ENCODE results near the gene ARL13B. TPM values are rescaled to one million over a fixed set of nuclear protein-coding genes. Genes with fewer than 3 reads are reported as not detected.

Gene ARL13B
- total and polyA plus RNA-seq, 3 donors from 2014 or later = 6.2 to 15.4 (median 14.9) TPM

- Histone ChIP-seq H3K9me3 (no peaks in the 10 kb centered on the region), H3K27ac (no peak overlapping the region), H3K4me1 (peaks cover 7% of the 10 kb centered on the region), H3K36me3 (ENCODE audit: low read depth, missing control alignments) (no peaks in the 10 kb centered on the region), H3K27me3 (no peaks in the 10 kb centered on the region), H3K4me3 (no peak overlapping the region)
- no peak for TF ChIP-seq CTCF (IDR thresholded peaks at IDR 0.05)
- TF ChIP-seq POLR2A (IDR thresholded peaks at IDR 0.05) = no peak
- WGBS, 2 donors = 84 to 91% methylated on average over 5 of the region's 5 CpGs
- no peak for DNase-seq
- intact Hi-C loops (cut with DNase I; ENCODE audit: low total_unique reads) = loop anchor here (5.0 kb wide), 1 partner anchor 73 kb away; no protein-coding TSS in a partner anchor
Observed at GRCh38 chr3:93984618-93985017, 4.7 kb downstream of the ARL13B start.

- TF ChIP-seq POLR2A (IDR thresholded peaks at IDR 0.05) (no peak), CTCF (IDR thresholded peaks at IDR 0.05) (no peak)
- Histone ChIP-seq H3K4me1 (no peaks in the 10 kb centered on the region), H3K36me3 (ENCODE audit: low read depth, missing control alignments) (no peaks in the 10 kb centered on the region), H3K9me3 (no peaks in the 10 kb centered on the region), H3K27me3 (no peaks in the 10 kb centered on the region), H3K4me3 (no peak overlapping the region), H3K27ac (no peak overlapping the region)
- intact Hi-C loops (cut with DNase I; ENCODE audit: low total_unique reads) = no loop called here
- DNase-seq = no peak
Observed at GRCh38 chr3:93988283-93988682, 8.3 kb downstream of the ARL13B start.

- DNase-seq = no peak
- Histone ChIP-seq H3K4me3 (no peak overlapping the region), H3K4me1 (no peaks in the 10 kb centered on the region), H3K27ac (no peak overlapping the region), H3K9me3 (no peaks in the 10 kb centered on the region), H3K27me3 (no peaks in the 10 kb centered on the region), H3K36me3 (ENCODE audit: low read depth, missing control alignments) (no peaks in the 10 kb centered on the region)
- TF ChIP-seq POLR2A (IDR thresholded peaks at IDR 0.05) = no peak
- no peak for TF ChIP-seq CTCF (IDR thresholded peaks at IDR 0.05)
- 89 to 93% methylated on average over 8 to 9 of the region's 9 CpGs for WGBS, 2 donors
- intact Hi-C loops (cut with DNase I; ENCODE audit: low total_unique reads) = no loop called here
Observed at GRCh38 chr3:93988764-93989163, 8.8 kb downstream of the ARL13B start.

GRCh38 chr3:93989241-93989640, 9.3 kb downstream of the ARL13B start:
- intact Hi-C loops (cut with DNase I; ENCODE audit: low total_unique reads) = no loop called here
- Histone ChIP-seq H3K4me3 (no peak overlapping the region), H3K9me3 (no peaks in the 10 kb centered on the region), H3K36me3 (ENCODE audit: low read depth, missing control alignments) (no peaks in the 10 kb centered on the region), H3K27ac (no peak overlapping the region), H3K4me1 (no peaks in the 10 kb centered on the region), H3K27me3 (no peaks in the 10 kb centered on the region)
- no peak for TF ChIP-seq CTCF (IDR thresholded peaks at IDR 0.05)
- TF ChIP-seq POLR2A (IDR thresholded peaks at IDR 0.05) = no peak
- 84 to 93% methylated on average over 3 of the region's 3 CpGs for WGBS, 2 donors
- no peak for DNase-seq

GRCh38 chr3:93991631-93992030, 11.7 kb downstream of the ARL13B start:
- Histone ChIP-seq H3K4me3 (no peak overlapping the region), H3K9me3 (no peaks in the 10 kb centered on the region), H3K27me3 (no peaks in the 10 kb centered on the region), H3K27ac (no peak overlapping the region), H3K4me1 (no peaks in the 10 kb centered on the region), H3K36me3 (ENCODE audit: low read depth, missing control alignments) (no peaks in the 10 kb centered on the region)
- intact Hi-C loops (cut with DNase I; ENCODE audit: low total_unique reads) = no loop called here
- 83% methylated on average over 2 of the region's 2 CpGs for WGBS, 2 donors
- no peak for DNase-seq
- no peak for TF ChIP-seq POLR2A (IDR thresholded peaks at IDR 0.05)
- no peak for TF ChIP-seq CTCF (IDR thresholded peaks at IDR 0.05)
